HEK293 (cell line): ENCODE measurements around the gene PALM.

ENCODE experiments used
- BCL11B ChIP-seq: fragments of 450-650 bp; formaldehyde crosslinking; IDR thresholded peaks from 2 replicates; pipeline ENCODE4 v1.5.1; 2016; ENCODE audit warnings: low read depth, missing biosample characterization, missing genetic modification characterization
- GLIS1 ChIP-seq: fragments of 450-650 bp; formaldehyde crosslinking; IDR thresholded peaks from 2 replicates; pipeline ENCODE4 v1.5.1; 2016; ENCODE audit warnings: missing biosample characterization, missing genetic modification characterization
- HOXA7 ChIP-seq: sonication (generic); formaldehyde crosslinking; IDR thresholded peaks from 2 replicates; pipeline ENCODE4 v1.8.1; 2022; ENCODE audit warnings: missing genetic modification reagents, borderline replicate concordance
- HOXD13 ChIP-seq: sonication (generic); formaldehyde crosslinking; IDR thresholded peaks from 2 replicates; pipeline ENCODE4 v1.8.0; 2022; ENCODE audit warnings: missing genetic modification reagents, borderline replicate concordance
- KLF10 ChIP-seq: fragments of 450-650 bp; IDR thresholded peaks from 2 replicates; pipeline ENCODE4 v1.5.1; 2018; ENCODE audit warnings: missing biosample characterization, mild to moderate bottlenecking, missing genetic modification characterization
- KLF9 ChIP-seq: fragments of 450-650 bp; formaldehyde crosslinking; IDR thresholded peaks from 2 replicates; pipeline ENCODE4 v1.5.1; 2016; ENCODE audit warnings: missing biosample characterization, missing genetic modification characterization, low read depth
- PRDM1 ChIP-seq: fragments of 450-650 bp; formaldehyde crosslinking; IDR thresholded peaks from 2 replicates; pipeline ENCODE4; 2016; ENCODE audit warnings: missing biosample characterization, missing genetic modification characterization
- SETDB1 ChIP-seq: IDR thresholded peaks from one replicate; pipeline ENCODE4 v1.6.1; 2017; ENCODE audit warnings: mild to moderate bottlenecking, low read length, moderate library complexity, mixed read lengths; ENCODE audit not compliant: insufficient read length
- SP2 ChIP-seq: fragments of 450-650 bp; formaldehyde crosslinking; IDR thresholded peaks from 2 replicates; pipeline ENCODE4 v1.5.1; 2016; ENCODE audit warnings: missing biosample characterization, missing genetic modification characterization
- SP7 ChIP-seq: fragments of 450-650 bp; formaldehyde crosslinking; IDR thresholded peaks from 2 replicates; pipeline ENCODE4 v1.5.1; 2016; ENCODE audit warnings: missing biosample characterization, missing genetic modification characterization
- TRIM28 ChIP-seq: IDR thresholded peaks from 2 replicates; pipeline ENCODE4 v1.6.1; 2011; ENCODE audit warnings: low read length, control low read depth, borderline replicate concordance
- ZBTB21 ChIP-seq: fragments of 450-650 bp; formaldehyde crosslinking; IDR thresholded peaks from 2 replicates; pipeline ENCODE4 v1.5.1; 2017; ENCODE audit warnings: missing biosample characterization, missing genetic modification characterization
- ZBTB44 ChIP-seq: fragments of 450-650 bp; IDR thresholded peaks from 2 replicates; pipeline ENCODE4 v1.5.1; 2018; ENCODE audit warnings: missing biosample characterization, mild to moderate bottlenecking, missing genetic modification characterization
- ZIC2 ChIP-seq: fragments of 450-650 bp; formaldehyde crosslinking; IDR thresholded peaks from 2 replicates; pipeline ENCODE4 v1.5.1; 2016; ENCODE audit warnings: missing biosample characterization, missing genetic modification characterization
- ZNF121 ChIP-seq: fragments of 450-650 bp; formaldehyde crosslinking; IDR thresholded peaks from 2 replicates; pipeline ENCODE4 v1.5.1; 2016; ENCODE audit warnings: missing biosample characterization, missing genetic modification characterization
- ZNF146 ChIP-seq: fragments of 450-650 bp; formaldehyde crosslinking; IDR thresholded peaks from 2 replicates; pipeline ENCODE4 v1.5.1; 2016; ENCODE audit warnings: missing biosample characterization, missing genetic modification characterization
- ZNF169 ChIP-seq: fragments of 450-650 bp; formaldehyde crosslinking; IDR thresholded peaks from 2 replicates; pipeline ENCODE4 v1.5.1; 2016; ENCODE audit warnings: missing biosample characterization, missing genetic modification characterization
- ZNF221 ChIP-seq: fragments of 450-650 bp; formaldehyde crosslinking; IDR thresholded peaks from 2 replicates; pipeline ENCODE4 v1.5.1; 2017; ENCODE audit warnings: missing biosample characterization, missing genetic modification characterization, borderline replicate concordance
- ZNF223 ChIP-seq: fragments of 450-650 bp; formaldehyde crosslinking; IDR thresholded peaks from 2 replicates; pipeline ENCODE4 v1.5.1; 2016; ENCODE audit warnings: missing biosample characterization, missing genetic modification characterization
- ZNF248 ChIP-seq: fragments of 450-650 bp; formaldehyde crosslinking; IDR thresholded peaks from 2 replicates; pipeline ENCODE4 v1.5.1; 2017; ENCODE audit warnings: missing biosample characterization, missing genetic modification characterization
- ZNF311 ChIP-seq: fragments of 450-650 bp; formaldehyde crosslinking; IDR thresholded peaks from 2 replicates; pipeline ENCODE4 v1.5.1; 2017; ENCODE audit warnings: missing biosample characterization, missing genetic modification characterization, borderline replicate concordance
- ZNF335 ChIP-seq: fragments of 450-650 bp; formaldehyde crosslinking; conservative IDR thresholded peaks from 2 replicates; pipeline ENCODE4 v1.5.1; 2016; ENCODE audit warnings: missing biosample characterization, missing genetic modification characterization
- ZNF37A ChIP-seq: fragments of 450-650 bp; IDR thresholded peaks from 2 replicates; pipeline ENCODE4 v1.5.1; 2018; ENCODE audit warnings: missing biosample characterization, missing genetic modification characterization
- ZNF473 ChIP-seq: fragments of 450-650 bp; formaldehyde crosslinking; IDR thresholded peaks from 2 replicates; pipeline ENCODE4 v1.5.1; 2017; ENCODE audit warnings: missing biosample characterization, missing genetic modification characterization
- ZNF555 ChIP-seq: fragments of 450-650 bp; formaldehyde crosslinking; conservative IDR thresholded peaks from 2 replicates; pipeline ENCODE4 v1.5.1; 2017; ENCODE audit warnings: missing biosample characterization, mild to moderate bottlenecking, missing genetic modification characterization, inconsistent platforms
- ZNF701 ChIP-seq: fragments of 450-650 bp; formaldehyde crosslinking; IDR thresholded peaks from 2 replicates; pipeline ENCODE4 v1.5.1; 2016; ENCODE audit warnings: missing biosample characterization, missing genetic modification characterization
- ZNF791 ChIP-seq: fragments of 450-650 bp; formaldehyde crosslinking; IDR thresholded peaks from 2 replicates; pipeline ENCODE4 v1.5.1; 2016; ENCODE audit warnings: missing biosample characterization, missing genetic modification characterization
- ZNF837 ChIP-seq: fragments of 450-650 bp; formaldehyde crosslinking; IDR thresholded peaks from 2 replicates; pipeline ENCODE4 v1.5.1; 2016; ENCODE audit warnings: missing biosample characterization, missing genetic modification characterization
- ZNF843 ChIP-seq: fragments of 450-650 bp; formaldehyde crosslinking; IDR thresholded peaks from 2 replicates; pipeline ENCODE4 v1.5.1; 2016; ENCODE audit warnings: missing biosample characterization, missing genetic modification characterization
- ZSCAN4 ChIP-seq: fragments of 450-650 bp; formaldehyde crosslinking; IDR thresholded peaks from 2 replicates; pipeline ENCODE4 v1.5.1; 2017; ENCODE audit warnings: missing biosample characterization, missing genetic modification characterization
- ZXDB ChIP-seq: fragments of 450-650 bp; formaldehyde crosslinking; IDR thresholded peaks from 2 replicates; pipeline ENCODE4 v1.5.1; 2016; ENCODE audit warnings: missing biosample characterization, missing genetic modification characterization
- TF ChIP-seq, protein P1 (sequence below): fragments of 450-650 bp; formaldehyde crosslinking; IDR thresholded peaks from 2 replicates; pipeline ENCODE4 v1.5.1; 2016; ENCODE audit warnings: missing biosample characterization, missing genetic modification characterization, borderline replicate concordance
- TF ChIP-seq, protein P2 (sequence below): fragments of 450-650 bp; formaldehyde crosslinking; conservative IDR thresholded peaks from 2 replicates; pipeline ENCODE4 v1.5.1; 2016; ENCODE audit warnings: low read depth, missing biosample characterization, missing genetic modification characterization

PALM gene

GRCh38 chr19:662207-662961 lies 46.4 kb upstream of the PALM start (continued):
- TF ChIP-seq ZSCAN4 (tag by site-specific recombination) (no peak), TRIM28 (no peak), PRDM1 (tag by site-specific recombination) (no peak), ZXDB (tag by site-specific recombination) (no peak), SP7 (no peak), BCL11B (tag by site-specific recombination) (0 out of 2 replicates have a peak, but pooled peaks have one; percentile 14), ZNF791 (no peak), ZNF473 (tag by site-specific recombination) (no peak), ZBTB21 (tag by site-specific recombination) (no peak), ZNF169 (no peak), SETDB1 (no peak), ZBTB44 (tag by site-specific recombination) (no peak), ZNF221 (no peak), ZNF37A (tag by site-specific recombination) (no peak), ZNF146 (tag by site-specific recombination) (no peak), HOXD13 (CRISPR knock-in tag) (no peak), ZNF555 (no peak), ZNF311 (tag by site-specific recombination) (no peak), ZNF701 (tag by site-specific recombination) (no peak), ZNF248 (tag by site-specific recombination) (no peak), ZNF335 (peak; percentile 55), GLIS1 (tag by site-specific recombination) (peak; percentile 38; the same call in 1 of the 2 replicates), KLF10 (tag by site-specific recombination) (no peak), SP2 (peak; percentile 89), ZNF121 (tag by site-specific recombination) (no peak), ZNF837 (no peak), HOXA7 (no peak), ZNF843 (no peak), ZNF223 (tag by site-specific recombination) (no peak), ZIC2 (tag by site-specific recombination) (no peak), KLF9 (tag by site-specific recombination) (peak; percentile 63; the same call in 1 of the 2 replicates)
- TF ChIP-seq, protein P1, sequence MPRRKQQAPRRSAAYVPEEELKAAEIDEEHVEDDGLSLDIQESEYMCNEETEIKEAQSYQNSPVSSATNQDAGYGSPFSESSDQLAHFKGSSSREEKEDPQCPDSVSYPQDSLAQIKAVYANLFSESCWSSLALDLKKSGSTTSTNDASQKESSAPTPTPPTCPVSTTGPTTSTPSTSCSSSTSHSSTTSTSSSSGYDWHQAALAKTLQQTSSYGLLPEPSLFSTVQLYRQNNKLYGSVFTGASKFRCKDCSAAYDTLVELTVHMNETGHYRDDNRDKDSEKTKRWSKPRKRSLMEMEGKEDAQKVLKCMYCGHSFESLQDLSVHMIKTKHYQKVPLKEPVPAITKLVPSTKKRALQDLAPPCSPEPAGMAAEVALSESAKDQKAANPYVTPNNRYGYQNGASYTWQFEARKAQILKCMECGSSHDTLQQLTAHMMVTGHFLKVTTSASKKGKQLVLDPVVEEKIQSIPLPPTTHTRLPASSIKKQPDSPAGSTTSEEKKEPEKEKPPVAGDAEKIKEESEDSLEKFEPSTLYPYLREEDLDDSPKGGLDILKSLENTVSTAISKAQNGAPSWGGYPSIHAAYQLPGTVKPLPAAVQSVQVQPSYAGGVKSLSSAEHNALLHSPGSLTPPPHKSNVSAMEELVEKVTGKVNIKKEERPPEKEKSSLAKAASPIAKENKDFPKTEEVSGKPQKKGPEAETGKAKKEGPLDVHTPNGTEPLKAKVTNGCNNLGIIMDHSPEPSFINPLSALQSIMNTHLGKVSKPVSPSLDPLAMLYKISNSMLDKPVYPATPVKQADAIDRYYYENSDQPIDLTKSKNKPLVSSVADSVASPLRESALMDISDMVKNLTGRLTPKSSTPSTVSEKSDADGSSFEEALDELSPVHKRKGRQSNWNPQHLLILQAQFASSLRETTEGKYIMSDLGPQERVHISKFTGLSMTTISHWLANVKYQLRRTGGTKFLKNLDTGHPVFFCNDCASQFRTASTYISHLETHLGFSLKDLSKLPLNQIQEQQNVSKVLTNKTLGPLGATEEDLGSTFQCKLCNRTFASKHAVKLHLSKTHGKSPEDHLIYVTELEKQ (tag by site-specific recombination), result no peak
- TF ChIP-seq, protein P2, sequence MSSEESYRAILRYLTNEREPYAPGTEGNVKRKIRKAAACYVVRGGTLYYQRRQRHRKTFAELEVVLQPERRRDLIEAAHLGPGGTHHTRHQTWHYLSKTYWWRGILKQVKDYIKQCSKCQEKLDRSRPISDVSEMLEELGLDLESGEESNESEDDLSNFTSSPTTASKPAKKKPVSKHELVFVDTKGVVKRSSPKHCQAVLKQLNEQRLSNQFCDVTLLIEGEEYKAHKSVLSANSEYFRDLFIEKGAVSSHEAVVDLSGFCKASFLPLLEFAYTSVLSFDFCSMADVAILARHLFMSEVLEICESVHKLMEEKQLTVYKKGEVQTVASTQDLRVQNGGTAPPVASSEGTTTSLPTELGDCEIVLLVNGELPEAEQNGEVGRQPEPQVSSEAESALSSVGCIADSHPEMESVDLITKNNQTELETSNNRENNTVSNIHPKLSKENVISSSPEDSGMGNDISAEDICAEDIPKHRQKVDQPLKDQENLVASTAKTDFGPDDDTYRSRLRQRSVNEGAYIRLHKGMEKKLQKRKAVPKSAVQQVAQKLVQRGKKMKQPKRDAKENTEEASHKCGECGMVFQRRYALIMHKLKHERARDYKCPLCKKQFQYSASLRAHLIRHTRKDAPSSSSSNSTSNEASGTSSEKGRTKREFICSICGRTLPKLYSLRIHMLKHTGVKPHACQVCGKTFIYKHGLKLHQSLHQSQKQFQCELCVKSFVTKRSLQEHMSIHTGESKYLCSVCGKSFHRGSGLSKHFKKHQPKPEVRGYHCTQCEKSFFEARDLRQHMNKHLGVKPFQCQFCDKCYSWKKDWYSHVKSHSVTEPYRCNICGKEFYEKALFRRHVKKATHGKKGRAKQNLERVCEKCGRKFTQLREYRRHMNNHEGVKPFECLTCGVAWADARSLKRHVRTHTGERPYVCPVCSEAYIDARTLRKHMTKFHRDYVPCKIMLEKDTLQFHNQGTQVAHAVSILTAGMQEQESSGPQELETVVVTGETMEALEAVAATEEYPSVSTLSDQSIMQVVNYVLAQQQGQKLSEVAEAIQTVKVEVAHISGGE (tag by site-specific recombination), result peak; percentile 22; the same call in 1 of the 2 replicates
